Tongue (tissue), 2 donors: ENCODE results near the gene CLIC3. TPM values are rescaled to one million over a fixed set of nuclear protein-coding genes. Genes with fewer than 3 reads are reported as not detected.
A peak's percentile ranks its signal among the peaks of the same experiment; 100 is the strongest.

Experiments
- DNase-seq: peaks from one replicate; pipeline ENCODE4 v3.0.0-alpha.2; 2015
- total RNA-seq: library from RNA; depleted of rRNA; stranded (reverse); fragments of >200 nt; gene quantifications from one replicate; pipeline ENCODE4 v1.2.3, GENCODE V29; 2014

The CLIC3 gene
- total RNA-seq, 1 donor from 2014 or later = 4.9 TPM

DNA sequence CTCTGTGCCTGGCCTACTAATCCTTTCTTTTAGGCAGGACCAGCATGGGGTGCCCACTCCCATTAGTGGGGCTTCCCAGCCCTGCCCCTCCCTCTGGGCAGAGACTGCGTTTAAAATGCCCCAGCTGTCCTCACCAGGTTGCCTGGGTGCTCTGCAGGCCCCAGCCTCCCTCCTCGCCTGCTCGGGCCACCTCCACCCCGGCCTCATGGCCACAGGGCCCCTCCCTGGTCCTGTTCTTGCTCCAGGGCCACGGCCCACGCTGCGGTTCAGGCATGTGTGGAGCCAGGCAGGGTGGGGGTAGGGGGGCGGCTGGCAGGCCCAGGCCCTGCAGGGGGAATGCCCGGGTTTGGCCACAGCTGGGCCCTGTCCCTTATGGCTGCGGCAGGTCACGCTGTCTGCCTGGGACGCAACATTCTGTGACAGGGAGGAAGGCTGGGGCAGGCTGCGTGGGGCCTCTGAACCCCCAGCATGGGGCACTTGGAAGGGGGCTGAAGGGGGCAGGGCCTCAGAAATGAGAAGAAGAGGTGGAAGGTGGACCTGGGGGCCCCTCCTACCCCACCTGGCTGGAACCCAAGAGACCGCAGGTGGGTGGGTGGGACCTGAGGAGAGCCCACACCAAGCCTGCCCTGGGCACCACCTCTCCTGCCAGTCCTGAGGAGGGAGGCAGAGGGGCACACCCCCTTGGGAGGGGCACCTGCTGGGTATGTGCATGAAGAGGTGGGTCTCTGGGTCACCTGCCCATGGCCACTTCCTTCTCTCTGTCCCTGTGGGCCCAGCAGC, 44.6 kb downstream of the CLIC3 start, which contains the start of gene LCN12:
LCN12 (plus strand) TSS at position 733 of the 780 bp plus-strand sequence. CDS start 55 bp downstream, outside the sequence.
- no peak for DNase-seq

DNA sequence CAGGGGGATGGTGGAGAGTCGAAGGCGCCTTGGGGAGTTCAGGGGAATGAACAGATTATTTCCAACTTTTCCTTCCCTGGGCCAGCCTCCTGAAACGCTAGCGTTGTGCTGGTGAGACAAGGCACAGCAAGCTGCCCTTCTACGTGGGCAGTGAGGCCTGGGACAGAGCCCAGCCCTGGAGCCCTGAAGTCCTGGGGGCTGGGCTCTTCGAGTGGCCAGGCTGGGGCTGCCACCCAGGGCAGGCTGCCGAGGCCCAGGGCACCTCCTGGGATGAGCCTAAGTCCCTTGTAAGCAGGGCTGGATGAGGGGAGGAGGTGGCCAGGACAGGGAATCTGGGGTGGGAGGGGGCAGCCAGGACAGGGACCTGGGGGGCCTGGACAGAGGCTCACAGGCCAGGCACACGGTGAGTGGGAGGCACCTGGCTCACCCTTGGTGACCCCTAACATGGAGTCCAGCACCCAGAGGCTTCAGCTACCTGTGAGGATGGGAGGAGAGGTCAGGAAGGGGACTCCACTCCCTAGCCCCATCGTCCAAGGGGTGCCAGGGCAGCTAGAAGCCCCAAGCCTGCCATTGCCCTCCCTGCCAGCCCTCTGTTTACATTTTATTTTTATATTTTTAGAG, 45.6 kb downstream of the CLIC3 start:
- DNase-seq = no peak

DNA sequence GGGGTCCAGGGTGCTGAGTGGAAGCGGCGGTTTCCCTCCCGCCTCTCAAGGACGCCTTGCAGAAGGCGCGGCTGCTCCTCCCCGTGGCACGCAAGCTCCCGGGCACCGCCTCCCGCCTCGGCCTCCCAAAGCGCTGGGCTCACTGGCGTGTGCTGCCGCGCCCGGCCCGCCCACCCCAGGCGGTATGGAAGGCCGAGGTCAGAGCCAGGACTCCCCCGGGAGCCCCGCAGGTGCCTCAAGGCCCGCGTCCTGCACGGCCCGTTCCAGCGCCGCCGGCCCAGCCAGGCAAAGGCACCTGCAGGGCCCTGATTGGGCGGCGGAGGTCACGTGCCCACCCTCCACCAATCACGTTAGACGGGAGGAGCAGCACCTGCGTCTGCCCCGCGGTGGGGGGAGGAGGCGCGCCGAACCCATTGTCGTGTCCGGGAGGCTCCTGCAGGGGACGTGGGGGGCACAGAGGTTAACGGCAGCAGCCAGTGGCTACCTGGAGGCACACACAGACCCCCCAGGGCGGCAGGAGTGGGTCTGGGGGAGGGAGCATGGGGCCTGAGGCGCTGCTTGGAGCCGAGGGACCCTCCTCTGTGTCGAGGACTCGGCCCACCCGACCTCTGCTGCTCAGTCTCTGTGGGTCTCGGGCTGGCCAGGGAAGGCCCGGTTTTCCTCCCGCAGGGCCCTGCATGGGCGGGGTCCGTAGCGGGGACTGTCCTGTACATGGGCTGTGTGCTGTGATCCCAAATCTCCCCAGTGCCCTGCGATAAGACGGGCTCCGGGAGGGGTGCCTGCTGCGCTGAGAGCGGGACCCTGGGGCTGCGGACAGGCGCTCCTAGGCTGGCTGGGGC, 46.3 kb downstream of the CLIC3 start:
- DNase-seq = peak; percentile 94

DNA sequence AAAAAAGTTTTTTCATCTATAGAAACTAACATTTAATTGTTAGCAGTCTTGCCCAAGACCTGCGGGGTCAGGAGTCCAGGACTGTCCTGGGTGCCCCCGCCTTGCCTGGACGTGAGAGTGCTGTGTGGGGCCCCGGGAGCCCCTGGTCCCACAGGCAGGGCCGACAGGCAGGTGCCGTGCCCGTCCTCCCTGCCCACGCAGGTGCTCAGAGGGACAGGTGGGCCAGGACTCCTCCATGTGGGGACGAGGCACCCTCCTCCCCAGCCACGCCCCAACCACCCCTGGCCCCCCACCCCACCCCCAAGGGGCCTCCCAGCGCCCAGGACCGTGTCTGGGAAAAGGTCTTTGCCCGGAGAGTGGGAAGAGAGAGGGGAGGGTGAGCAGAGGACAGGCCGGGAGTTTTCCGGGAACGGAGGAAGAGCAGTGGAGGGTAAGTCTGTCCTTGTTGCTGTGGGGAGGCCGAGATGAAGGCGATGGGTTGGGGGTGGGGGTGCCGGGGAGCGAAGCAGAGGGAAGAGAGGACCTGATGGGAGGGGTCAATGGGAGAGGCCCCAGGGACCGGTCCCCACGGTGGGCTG, 47.0 kb downstream of the CLIC3 start:
- DNase-seq = no peak

DNA sequence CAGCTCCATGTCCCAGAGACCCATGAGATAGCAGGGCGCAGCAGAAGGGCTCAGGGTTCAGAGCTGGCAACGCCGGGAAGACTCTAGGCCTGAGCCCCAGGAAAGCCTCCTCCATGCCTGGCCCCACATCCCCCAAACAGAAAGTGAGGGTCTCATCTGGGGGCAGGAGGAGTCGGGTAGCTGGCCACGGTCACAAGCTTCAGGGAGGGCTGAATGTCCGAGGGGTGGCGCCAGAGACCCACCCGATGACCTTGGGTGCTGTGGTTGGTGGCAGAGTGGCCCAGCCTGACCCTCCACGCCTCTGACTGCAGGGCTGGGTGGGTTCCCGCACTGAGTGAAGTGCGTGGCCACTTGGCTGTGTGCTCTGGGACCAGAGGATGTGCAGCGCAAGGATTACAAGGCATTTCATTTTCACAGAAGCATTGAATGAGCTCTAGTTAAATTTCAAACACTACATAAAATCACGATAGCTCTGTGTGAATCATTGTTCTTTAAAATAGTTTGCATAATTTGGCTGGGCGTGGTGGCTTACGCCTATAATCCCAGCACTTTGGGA, 48.3 kb downstream of the CLIC3 start:
- peak; percentile 59 for DNase-seq

DNA sequence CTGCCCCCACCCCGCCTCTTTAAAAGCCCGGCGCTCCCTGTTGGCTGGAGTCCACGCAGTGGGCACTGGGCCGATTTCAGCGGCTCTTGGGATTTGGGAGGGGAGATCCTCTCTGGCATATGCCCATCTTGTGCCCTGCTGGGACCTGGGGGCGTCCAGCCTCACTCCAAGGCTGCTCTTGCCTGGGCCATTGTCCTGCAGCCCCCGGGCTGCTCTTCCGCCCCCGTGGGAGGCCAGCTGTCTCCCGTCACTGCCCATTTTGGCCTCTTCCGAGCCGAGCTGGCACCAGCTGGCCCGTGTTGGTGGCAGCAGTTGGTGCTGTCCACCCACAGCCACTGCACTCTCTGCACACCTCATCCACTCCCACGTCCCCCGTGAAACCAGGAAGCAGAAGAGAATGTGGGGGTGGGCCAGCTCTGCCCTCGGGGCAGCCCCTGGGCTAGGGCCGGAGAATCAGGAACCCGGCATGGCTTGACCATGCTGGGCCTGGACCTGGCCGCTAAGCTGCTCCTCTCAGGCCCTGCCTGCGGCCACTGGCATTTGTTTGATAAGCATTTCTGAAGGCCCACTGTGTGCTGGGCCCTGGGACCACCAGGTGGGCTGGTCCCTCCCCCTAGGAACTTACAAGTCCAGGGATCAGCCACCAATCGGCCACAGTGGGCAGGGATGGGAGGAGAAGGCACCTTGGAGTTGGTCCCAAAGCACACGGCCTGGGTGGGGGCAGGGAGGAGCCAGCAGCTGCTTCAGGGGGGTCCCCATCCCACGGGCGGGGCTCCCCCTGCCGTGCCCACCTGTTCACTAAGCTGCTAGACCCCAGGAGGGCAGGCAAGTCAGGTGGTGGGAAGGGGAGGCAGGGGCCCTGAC, 49.1 kb downstream of the CLIC3 start:
- peak; percentile 56 for DNase-seq

DNA sequence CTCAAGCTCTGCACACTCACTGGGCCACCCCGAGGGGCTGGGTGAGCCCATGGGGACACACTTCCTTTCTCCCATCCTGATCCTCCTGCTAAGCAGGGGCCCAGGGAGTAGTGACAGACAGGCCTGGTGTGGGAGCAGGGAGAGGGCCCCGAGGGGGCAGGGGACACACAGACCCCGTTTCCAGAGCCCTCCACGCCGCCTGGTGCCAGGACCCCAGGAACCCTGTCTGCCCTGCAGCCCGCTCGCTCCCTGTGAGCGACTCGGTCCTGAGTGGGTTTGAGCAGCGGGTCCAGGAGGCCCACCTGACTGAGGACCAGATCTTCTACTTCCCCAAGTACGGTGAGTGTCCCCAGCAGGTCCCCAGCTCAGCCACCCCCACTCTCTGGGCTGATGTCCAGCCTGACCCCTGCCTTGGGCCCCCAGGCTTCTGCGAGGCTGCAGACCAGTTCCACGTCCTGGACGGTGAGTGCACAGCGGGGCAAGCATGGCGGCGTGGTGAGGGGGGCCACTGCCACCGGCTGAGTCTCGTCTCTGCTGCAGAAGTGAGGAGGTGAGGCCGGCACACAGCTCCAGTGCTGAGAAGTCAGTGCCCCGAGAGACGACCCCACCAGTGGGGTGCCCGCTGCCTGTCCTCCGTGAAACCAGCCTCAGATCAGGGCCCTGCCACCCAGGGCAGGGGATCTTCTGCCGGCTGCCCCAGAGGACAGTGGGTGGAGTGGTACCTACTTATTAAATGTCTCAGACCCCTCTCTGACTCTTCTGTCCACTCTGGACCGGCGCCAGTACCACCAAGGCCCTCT, 49.9 kb downstream of the CLIC3 start:
- no peak for DNase-seq

DNA sequence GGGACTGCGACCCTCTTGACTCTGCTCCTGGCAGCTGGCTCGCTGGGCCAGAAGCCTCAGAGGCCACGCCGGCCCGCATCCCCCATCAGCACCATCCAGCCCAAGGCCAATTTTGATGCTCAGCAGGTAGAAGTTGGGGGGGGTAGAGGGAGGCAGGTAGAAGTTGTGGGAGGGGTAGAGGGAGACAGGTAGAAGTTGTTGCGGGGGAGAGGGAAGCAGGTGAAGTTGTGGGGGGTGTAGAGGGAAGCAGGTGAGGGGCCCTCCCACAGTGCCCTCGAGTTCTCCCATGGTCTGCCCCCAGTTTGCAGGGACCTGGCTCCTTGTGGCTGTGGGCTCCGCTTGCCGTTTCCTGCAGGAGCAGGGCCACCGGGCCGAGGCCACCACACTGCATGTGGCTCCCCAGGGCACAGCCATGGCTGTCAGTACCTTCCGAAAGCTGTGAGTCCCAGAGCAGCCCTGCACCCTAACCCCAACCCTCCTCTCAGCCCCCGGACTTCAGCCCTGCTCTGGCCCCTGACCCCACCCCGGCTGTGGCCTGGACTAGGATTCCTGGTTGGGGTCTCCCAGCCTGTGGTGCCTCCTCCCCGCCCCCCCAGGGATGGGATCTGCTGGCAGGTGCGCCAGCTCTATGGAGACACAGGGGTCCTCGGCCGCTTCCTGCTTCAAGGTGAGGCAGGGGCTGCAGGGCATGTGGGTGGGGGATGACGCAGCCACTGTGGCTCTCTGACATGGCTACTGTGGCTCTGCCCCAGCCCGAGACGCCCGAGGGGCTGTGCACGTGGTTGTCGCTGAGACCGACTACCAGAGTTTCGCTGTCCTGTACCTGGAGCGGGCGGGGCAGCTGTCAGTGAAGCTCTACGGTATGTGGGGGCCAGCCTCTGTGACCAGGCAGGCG, 50.8 kb downstream of the CLIC3 start:
- DNase-seq = no peak

Other genes with a start within 250 kb of the CLIC3 start
- gene LCN6, start 248.0 kb downstream of the CLIC3 start, total RNA-seq = not detected
- gene LCN8, start 238.3 kb downstream of the CLIC3 start, total RNA-seq = 2.1 TPM
- gene LCN15, start 232.1 kb downstream of the CLIC3 start, total RNA-seq = not detected
- 50.2 TPM for gene TMEM141, start 205.2 kb downstream of the CLIC3 start, total RNA-seq
- gene CCDC183, start 200.2 kb downstream of the CLIC3 start, total RNA-seq = not detected
- gene RABL6, start 188.6 kb downstream of the CLIC3 start, total RNA-seq = 55.0 TPM
- 2.2 TPM for gene AJM1, start 154.1 kb downstream of the CLIC3 start, total RNA-seq
- gene PHPT1, start 147.2 kb downstream of the CLIC3 start, total RNA-seq = 54.4 TPM
- 3.8 TPM for gene MAMDC4, start 144.2 kb downstream of the CLIC3 start, total RNA-seq
- 221 TPM for gene EDF1, start 130.3 kb downstream of the CLIC3 start, total RNA-seq
- 16.1 TPM for gene TRAF2, start 110.1 kb downstream of the CLIC3 start, total RNA-seq
- 95.9 TPM for gene FBXW5, start 51.8 kb downstream of the CLIC3 start, total RNA-seq
- gene C8G, start 51.3 kb downstream of the CLIC3 start, total RNA-seq = 1.4 TPM
- gene LCN12, start 44.3 kb downstream of the CLIC3 start, total RNA-seq = 0.82 TPM
- gene PTGDS, start 19.1 kb downstream of the CLIC3 start, total RNA-seq = 10.2 TPM
- gene LCNL1, start 13.6 kb downstream of the CLIC3 start, total RNA-seq = 0.31 TPM
- 21.7 TPM for gene PAXX, start 4.1 kb downstream of the CLIC3 start, total RNA-seq
- 16.6 TPM for gene ABCA2, start 31.7 kb upstream of the CLIC3 start, total RNA-seq
- 0.10 TPM for gene FUT7, start 35.5 kb upstream of the CLIC3 start, total RNA-seq
- 27.0 TPM for gene NPDC1, start 49.6 kb upstream of the CLIC3 start, total RNA-seq
- gene ENTPD2, start 57.5 kb upstream of the CLIC3 start, total RNA-seq = 7.3 TPM
- 5.6 TPM for gene SAPCD2, start 74.0 kb upstream of the CLIC3 start, total RNA-seq
- 3.2 TPM for gene UAP1L1, start 80.9 kb upstream of the CLIC3 start, total RNA-seq
- 59.5 TPM for gene MAN1B1, start 90.4 kb upstream of the CLIC3 start, total RNA-seq
- 22.8 TPM for gene DPP7, start 118.2 kb upstream of the CLIC3 start, total RNA-seq
- gene GRIN1, start 142.6 kb upstream of the CLIC3 start, total RNA-seq = 1.1 TPM
- gene LRRC26, start 173.5 kb upstream of the CLIC3 start, total RNA-seq = 18.9 TPM
- not detected for gene TMEM210, start 175.5 kb upstream of the CLIC3 start, total RNA-seq
- gene ANAPC2, start 192.0 kb upstream of the CLIC3 start, total RNA-seq = 29.8 TPM
- gene SSNA1, start 192.1 kb upstream of the CLIC3 start, total RNA-seq = 57.3 TPM
- 5.7 TPM for gene TPRN, start 204.2 kb upstream of the CLIC3 start, total RNA-seq
- 38.3 TPM for gene TMEM203, start 209.1 kb upstream of the CLIC3 start, total RNA-seq
- 3.0 TPM for gene NDOR1, start 209.1 kb upstream of the CLIC3 start, total RNA-seq
- not detected for gene RNF208, start 225.7 kb upstream of the CLIC3 start, total RNA-seq
- 3.3 TPM for gene CYSRT1, start 228.6 kb upstream of the CLIC3 start, total RNA-seq
- gene RNF224, start 230.9 kb upstream of the CLIC3 start, total RNA-seq = not detected
- not detected for gene SLC34A3, start 234.3 kb upstream of the CLIC3 start, total RNA-seq
- 172 TPM for gene TUBB4B, start 244.7 kb upstream of the CLIC3 start, total RNA-seq